Stomach smooth muscle (tissue), 2 donors: ENCODE data around the gene MAN1C1.

Experiments
- H3K27ac ChIP-seq: one replicate; pipeline ENCODE4 v1.7.0; 2013; ENCODE audit warnings: mild to moderate bottlenecking, low read length, inconsistent platforms
- H3K27me3 ChIP-seq, 2 donors: one replicate each; pipeline ENCODE4 v1.7.0; 2013; ENCODE audit warnings: low read length in 2 of 2; ENCODE audit not compliant: insufficient read depth in 2 of 2, control insufficient read depth in 1 of 2
- H3K36me3 ChIP-seq, 2 donors: one replicate each; pipeline ENCODE4 v1.7.0; 2013; ENCODE audit warnings: low read length in 2 of 2; ENCODE audit not compliant: control insufficient read depth in 2 of 2, insufficient read depth in 2 of 2
- H3K4me1 ChIP-seq: one replicate; pipeline ENCODE4 v1.7.0; 2013; ENCODE audit warnings: low read length; ENCODE audit not compliant: control insufficient read depth, insufficient read depth
- H3K4me3 ChIP-seq, 2 donors: one replicate each; pipeline ENCODE4 v1.7.0; 2013; ENCODE audit warnings: low read length in 2 of 2
- H3K9ac ChIP-seq, 2 donors: one replicate each; pipeline ENCODE4 v1.7.0; 2013; ENCODE audit warnings: low read length in 2 of 2, mild to moderate bottlenecking in 1 of 2
- H3K9me3 ChIP-seq, 2 donors: one replicate each; pipeline ENCODE4 v1.7.0; 2013; ENCODE audit warnings: low read length in 2 of 2; ENCODE audit not compliant: control insufficient read depth in 2 of 2
- donor health status: healthy.
- donor health status: Pancreatic carcinoma.

Gene MAN1C1

DNA sequence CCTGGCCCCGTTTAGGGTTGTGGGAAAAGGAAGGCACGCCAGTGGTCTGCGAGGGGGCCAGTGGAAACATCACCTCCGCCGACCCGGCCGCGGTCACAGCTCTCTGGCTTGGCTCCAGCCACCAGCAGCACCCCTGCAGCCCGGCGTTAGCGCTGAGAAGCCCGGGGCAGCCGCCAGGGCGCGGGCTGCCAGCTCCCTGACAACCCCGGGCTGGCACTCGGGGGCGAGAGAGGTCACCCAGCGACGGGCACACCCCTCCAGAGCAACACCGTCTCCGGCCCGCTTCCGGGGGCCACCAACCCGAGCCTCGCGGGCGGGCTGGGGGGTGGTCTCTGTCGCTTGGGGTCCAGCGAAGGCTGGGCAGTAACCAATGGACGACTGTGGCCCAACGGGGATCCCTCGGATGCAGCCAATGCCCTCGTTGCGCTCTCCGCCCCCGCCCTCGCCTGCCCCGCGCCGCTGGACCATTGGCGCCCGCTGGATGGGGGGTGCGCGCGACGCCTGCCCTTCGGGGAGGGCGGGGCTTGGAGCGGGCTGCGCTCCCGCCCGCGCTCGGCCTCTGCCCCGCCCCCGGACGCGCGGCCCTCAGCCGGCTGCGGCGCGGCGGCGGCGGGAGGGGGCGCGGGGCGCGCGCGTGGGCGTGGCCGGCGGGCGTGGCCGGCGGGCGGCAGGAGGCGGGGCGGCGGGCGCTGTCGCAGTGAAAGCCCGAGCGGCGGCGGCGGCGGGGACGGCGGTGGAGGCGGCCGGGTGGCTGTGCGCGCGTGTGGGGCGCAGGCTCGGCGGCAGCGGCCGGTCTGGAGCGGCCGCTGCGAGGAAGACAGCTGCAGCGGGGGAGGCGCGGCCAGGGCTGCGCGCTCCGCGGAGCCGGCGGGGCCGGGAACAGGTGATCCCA is at the start of gene MAN1C1:
TSS of gene MAN1C1 (plus strand) at position 697 of the 892 bp plus-strand sequence. CDS start 1,007 bp downstream, outside the sequence.
- Histone ChIP-seq H3K36me3 (no peaks in the 10 kb centered on the region), H3K4me1 (peaks cover 50% of the 10 kb centered on the region), H3K27me3 (no peaks in the 10 kb centered on the region), H3K9ac (peak within 1 kb of the TSS; percentile 58 to 68), H3K4me3 (peak within 1 kb of the TSS; percentile 59 to 84), H3K9me3 (no peaks in the 10 kb centered on the region), H3K27ac (peak within 1 kb of the TSS; percentile 75)

- H3K9me3 ChIP-seq: no peaks in the 10 kb centered on the region
- H3K4me1 ChIP-seq: peaks cover 46% of the 10 kb centered on the region
- peaks cover 5 to 13% of the 10 kb centered on the region in 2 donors for H3K36me3 ChIP-seq
- peak overlapping the region; percentile 64 to 66 for H3K9ac ChIP-seq
- peak overlapping the region; percentile 91 for H3K27ac ChIP-seq
- H3K4me3 ChIP-seq: peak overlapping the region; percentile 8 to 35
- no peaks in the 10 kb centered on the region for H3K27me3 ChIP-seq
Measured at GRCh38 chr1:25567710-25568089, 48.9 kb upstream of the MAN1C1 start.

- peak overlapping the region; percentile 47 to 64 for H3K9ac ChIP-seq
- H3K36me3 ChIP-seq: peaks cover 5 to 13% of the 10 kb centered on the region in 2 donors
- H3K4me1 ChIP-seq: peaks cover 49% of the 10 kb centered on the region
Measured at GRCh38 chr1:25568090-25568833, 48.3 kb upstream of the MAN1C1 start.

GRCh38 chr1:25568834-25569596 is 47.6 kb upstream of the MAN1C1 start:
- H3K36me3 ChIP-seq: peaks cover 0 to 7% of the 10 kb centered on the region in 2 donors
- H3K27me3 ChIP-seq: peaks cover 2% of the 10 kb centered on the region in 2 donors
- no peak overlapping the region for H3K9ac ChIP-seq
- H3K4me3 ChIP-seq: no peak overlapping the region
- peak overlapping the region; percentile 91 for H3K27ac ChIP-seq
- peaks cover 54% of the 10 kb centered on the region for H3K4me1 ChIP-seq
- H3K9me3 ChIP-seq: no peaks in the 10 kb centered on the region

More at GRCh38 chr1:25568090-25568833, 48.3 kb upstream of the MAN1C1 start:
- H3K9me3 ChIP-seq: no peaks in the 10 kb centered on the region
- peak overlapping the region in 1 of 2 donors; percentile 8 for H3K4me3 ChIP-seq
- H3K27ac ChIP-seq: peak overlapping the region; percentile 91
- no peaks in the 10 kb centered on the region for H3K27me3 ChIP-seq

- Histone ChIP-seq H3K27me3 (peaks cover 2 to 6% of the 10 kb centered on the region in 2 donors), H3K9ac (no peak overlapping the region), H3K9me3 (no peaks in the 10 kb centered on the region), H3K36me3 (peaks cover 0 to 2% of the 10 kb centered on the region in 2 donors), H3K4me1 (peaks cover 53% of the 10 kb centered on the region), H3K4me3 (no peak overlapping the region), H3K27ac (no peak overlapping the region)
Measured at GRCh38 chr1:25569597-25570396, 46.8 kb upstream of the MAN1C1 start.

DNA sequence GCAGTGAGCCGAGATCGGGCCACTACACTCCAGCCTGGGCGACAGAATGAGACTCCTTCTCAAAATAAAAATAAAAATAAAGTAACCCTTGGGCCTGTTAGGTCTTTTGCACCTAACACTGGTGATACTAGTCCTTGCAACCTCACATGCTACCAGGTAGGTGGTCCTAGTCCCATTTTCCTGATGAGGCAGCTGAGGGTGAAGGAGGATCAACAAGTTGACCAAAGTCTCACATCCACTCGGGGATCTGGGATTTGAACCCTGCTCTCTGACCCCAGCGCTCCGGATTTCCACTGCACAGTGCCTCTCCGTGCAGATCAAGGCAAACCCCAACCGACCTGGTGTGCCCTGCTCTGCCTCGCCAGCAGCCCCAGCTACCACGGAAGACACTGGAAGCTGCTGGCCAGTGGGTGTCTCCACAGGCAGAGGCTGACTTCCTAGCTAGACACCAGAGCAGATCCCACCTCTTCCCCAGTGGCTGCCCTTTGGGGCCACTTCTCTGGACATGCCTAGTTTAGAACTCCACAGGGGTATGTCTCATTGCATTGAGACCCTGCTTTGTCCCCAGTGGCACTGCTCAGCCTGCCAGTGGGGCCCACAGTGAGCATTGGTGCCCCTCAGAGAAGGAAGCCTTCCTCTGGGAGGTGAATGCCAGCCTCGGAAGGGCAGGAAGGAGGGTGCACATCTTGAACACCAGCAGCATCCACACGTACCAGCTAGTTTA is 45.6 kb upstream of the MAN1C1 start:
- no peaks in the 10 kb centered on the region for H3K36me3 ChIP-seq
- no peak overlapping the region for H3K9ac ChIP-seq
- no peak overlapping the region for H3K4me3 ChIP-seq
- H3K4me1 ChIP-seq: peaks cover 43% of the 10 kb centered on the region
- H3K9me3 ChIP-seq: no peaks in the 10 kb centered on the region
- H3K27ac ChIP-seq: no peak overlapping the region
- peaks cover 2 to 6% of the 10 kb centered on the region in 2 donors for H3K27me3 ChIP-seq

- Histone ChIP-seq H3K4me3 (no peak overlapping the region), H3K27ac (no peak overlapping the region), H3K9ac (no peak overlapping the region), H3K36me3 (no peaks in the 10 kb centered on the region), H3K4me1 (peaks cover 39% of the 10 kb centered on the region), H3K9me3 (no peaks in the 10 kb centered on the region), H3K27me3 (peaks cover 2 to 6% of the 10 kb centered on the region in 2 donors)
Measured at GRCh38 chr1:25571522-25571970, 45.0 kb upstream of the MAN1C1 start.

DNA sequence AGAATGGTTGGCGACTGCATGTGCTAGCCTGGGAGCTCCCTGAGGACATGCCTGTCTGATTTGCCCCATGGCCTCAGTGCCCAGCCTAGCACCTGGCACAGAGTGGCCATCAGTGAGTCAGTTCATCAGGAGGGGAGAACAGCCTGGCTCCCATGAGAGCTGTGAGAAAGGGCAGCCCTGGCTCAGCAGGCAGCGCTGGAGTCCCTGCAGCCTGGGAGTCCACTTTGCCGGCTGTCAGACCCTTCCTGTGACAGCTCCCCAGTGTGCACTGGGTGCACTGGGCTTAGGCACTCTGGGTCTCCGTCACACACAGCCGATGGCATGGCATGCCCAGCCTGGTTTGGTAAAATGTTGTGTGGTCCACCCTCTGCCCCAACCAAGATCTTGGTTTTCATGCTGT is 44.5 kb upstream of the MAN1C1 start:
- Histone ChIP-seq H3K27ac (no peak overlapping the region), H3K4me3 (no peak overlapping the region), H3K27me3 (peaks cover 2 to 6% of the 10 kb centered on the region in 2 donors), H3K4me1 (peaks cover 33% of the 10 kb centered on the region), H3K36me3 (no peaks in the 10 kb centered on the region), H3K9ac (no peak overlapping the region), H3K9me3 (no peaks in the 10 kb centered on the region)

DNA sequence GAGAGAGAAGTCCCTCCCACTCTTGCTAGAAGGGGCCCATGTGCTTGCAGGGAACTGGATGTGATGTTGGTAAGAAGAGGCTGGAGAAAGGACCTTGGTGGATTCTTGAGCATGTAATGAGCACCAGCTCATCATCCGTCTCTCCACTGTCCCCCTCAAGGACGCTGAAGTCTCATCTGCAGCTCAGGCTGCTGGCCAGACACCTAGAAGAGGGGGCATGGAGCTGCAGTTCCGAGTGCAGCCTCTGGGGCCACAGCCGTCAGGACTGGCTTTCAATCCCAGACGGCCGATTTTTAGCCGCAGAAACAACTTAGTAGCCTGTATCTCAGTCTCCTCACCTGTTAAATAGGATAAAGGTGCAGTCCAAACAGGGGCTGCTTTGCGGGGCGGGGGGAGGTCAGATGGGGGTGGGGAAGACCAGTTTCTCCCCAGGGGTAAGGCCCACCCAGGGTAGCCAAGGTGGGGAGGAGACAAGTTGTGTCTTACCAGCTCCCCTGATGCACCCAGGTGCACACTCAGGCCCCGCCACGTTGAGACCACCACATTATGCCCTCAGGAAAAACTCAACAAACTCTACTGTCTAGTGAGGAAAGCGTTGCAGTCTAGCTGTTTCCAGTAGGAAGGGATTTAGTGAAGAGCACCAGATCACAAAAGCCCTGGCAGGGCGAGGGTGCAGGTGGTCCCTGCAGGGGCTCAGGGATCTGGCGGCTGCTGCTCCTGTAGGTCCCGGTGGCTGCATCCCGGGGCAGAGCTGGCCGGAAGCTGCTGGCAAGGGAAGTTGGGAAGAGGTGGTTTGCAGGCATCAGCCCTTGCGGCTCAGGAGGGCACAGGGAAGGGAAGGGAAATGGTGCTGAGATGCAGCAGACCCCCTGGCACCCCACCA is 43.6 kb upstream of the MAN1C1 start:
- Histone ChIP-seq H3K9ac (no peak overlapping the region), H3K27ac (no peak overlapping the region), H3K4me3 (no peak overlapping the region), H3K9me3 (no peaks in the 10 kb centered on the region), H3K27me3 (peaks cover 2 to 6% of the 10 kb centered on the region in 2 donors), H3K4me1 (peaks cover 25% of the 10 kb centered on the region), H3K36me3 (no peaks in the 10 kb centered on the region)
